HG03196 (cell line): ENCODE data around the gene FOXN3.

Experiments used
- ATAC-seq: cut with Tn5 transposase; IDR thresholded peaks from one replicate; pipeline ENCODE4 v1.9.1; 2021; ENCODE audit not compliant: unreplicated experiment

Gene FOXN3

GRCh38 chr14:89409961-89410360, 7.1 kb downstream of the FOXN3 start:
- no peak for ATAC-seq

GRCh38 chr14:89408907-89409700, 7.9 kb downstream of the FOXN3 start:
- ATAC-seq, result no peak

GRCh38 chr14:89407856-89408255, 9.2 kb downstream of the FOXN3 start:
- ATAC-seq, result no peak

GRCh38 chr14:89406941-89407340, 10.1 kb downstream of the FOXN3 start:
- ATAC-seq, result no peak

- ATAC-seq, result no peak
Measured at GRCh38 chr14:89406361-89406760, 10.7 kb downstream of the FOXN3 start.

- ATAC-seq, result no peak
Measured at GRCh38 chr14:89405712-89406111, 11.3 kb downstream of the FOXN3 start.

- ATAC-seq, result no peak
Measured at GRCh38 chr14:89402363-89402762, 14.7 kb downstream of the FOXN3 start.

- no peak for ATAC-seq
Measured at GRCh38 chr14:89401761-89402160, 15.3 kb downstream of the FOXN3 start.

- no peak for ATAC-seq
Measured at GRCh38 chr14:89401241-89401640, 15.8 kb downstream of the FOXN3 start.

GRCh38 chr14:89400529-89400928, 16.5 kb downstream of the FOXN3 start:
- ATAC-seq, result no peak

GRCh38 chr14:89399594-89400068, 17.4 kb downstream of the FOXN3 start:
- no peak for ATAC-seq

GRCh38 chr14:89399157-89399556, 17.9 kb downstream of the FOXN3 start:
- ATAC-seq, result no peak

- no peak for ATAC-seq
Measured at GRCh38 chr14:89397569-89398230, 19.3 kb downstream of the FOXN3 start.

- ATAC-seq, result no peak
Measured at GRCh38 chr14:89394972-89395371, 22.1 kb downstream of the FOXN3 start.

GRCh38 chr14:89393222-89393745, 23.7 kb downstream of the FOXN3 start:
- ATAC-seq, result no peak

- ATAC-seq, result no peak
Measured at GRCh38 chr14:89392181-89392580, 24.9 kb downstream of the FOXN3 start.

GRCh38 chr14:89391556-89391955, 25.5 kb downstream of the FOXN3 start:
- no peak for ATAC-seq

- no peak for ATAC-seq
Measured at GRCh38 chr14:89391123-89391522, 25.9 kb downstream of the FOXN3 start.

- no peak for ATAC-seq
Measured at GRCh38 chr14:89388853-89389252, 28.2 kb downstream of the FOXN3 start.

- no peak for ATAC-seq
Measured at GRCh38 chr14:89387922-89388685, 28.9 kb downstream of the FOXN3 start.

- ATAC-seq, result no peak
Measured at GRCh38 chr14:89386212-89386886, 30.7 kb downstream of the FOXN3 start.
